HFFc6 (cell line): Measurements from ENCODE around the gene TP53BP1. TPM values are rescaled to one million over a fixed set of nuclear protein-coding genes. Genes with fewer than 3 reads are reported as not detected.
"Not testable (repeated sequence)": the region's sequence is repeated elsewhere in the genome, so short reads cannot be mapped to it uniquely, and the experiment has no call there.

Source experiments
- DNase-seq: peaks from one replicate; pipeline ENCODE4 v3.0.0-alpha.2; 2018
- H3K27ac Mint-ChIP-seq: 2 replicates; pipeline ENCODE4 v1.8.0; 2020; ENCODE audit warnings: mild to moderate bottlenecking, mixed read lengths
- H3K27me3 Mint-ChIP-seq: 2 replicates; pipeline ENCODE4 v1.8.0; 2021; ENCODE audit warnings: mild to moderate bottlenecking, moderate library complexity, mixed read lengths; ENCODE audit not compliant: insufficient read depth
- H3K36me3 Mint-ChIP-seq: 2 replicates; pipeline ENCODE4 v1.8.0; 2021; ENCODE audit warnings: low read depth, mixed read lengths
- H3K4me1 Mint-ChIP-seq: 2 replicates; pipeline ENCODE4 v1.8.0; 2020; ENCODE audit warnings: low read depth, mixed read lengths
- H3K4me3 Mint-ChIP-seq: 2 replicates; pipeline ENCODE4 v1.8.0; 2020; ENCODE audit warnings: mild to moderate bottlenecking, moderate library complexity, mixed read lengths
- H3K9me3 Mint-ChIP-seq: 2 replicates; pipeline ENCODE4 v1.8.0; 2020; ENCODE audit warnings: mild to moderate bottlenecking, mixed read lengths
- long read RNA-seq: library from polyadenylated mRNA; unstranded; transcript quantifications from one replicate; pipeline ENCODE4 v2.0.0, GENCODE V29; 2019
- total RNA-seq, 6 experiments: library from RNA; stranded (reverse); fragmentation: NEBNext Ultra II Directional; extraction: Animal tissue kit (Norgen Biotek cat#: 25700); gene quantifications; 2 replicates in 1 of 6; 3 replicates in 5 of 6; pipeline ENCODE4 v1.2.3, GENCODE V29; 2021
- TF ChIP-seq, protein P1 (sequence below): fragments of 200-600 bp; sonication (generic); IDR thresholded peaks from 2 replicates; pipeline ENCODE4 v1.5.0; 2021; ENCODE audit warnings: antibody characterized with exemption, mild to moderate bottlenecking

TP53BP1 gene
- 10 to 100 TPM; 44.7 to 49.5 (median 46.4) TPM for total RNA-seq
- long read RNA-seq, full-length matches to known transcripts, result 2 of 28 reads
- long read RNA-seq, partial matches to known transcripts, result 16 of 28 reads
- long read RNA-seq, other reads (novel, unspliced or antisense), result 10 of 28 reads

DNA sequence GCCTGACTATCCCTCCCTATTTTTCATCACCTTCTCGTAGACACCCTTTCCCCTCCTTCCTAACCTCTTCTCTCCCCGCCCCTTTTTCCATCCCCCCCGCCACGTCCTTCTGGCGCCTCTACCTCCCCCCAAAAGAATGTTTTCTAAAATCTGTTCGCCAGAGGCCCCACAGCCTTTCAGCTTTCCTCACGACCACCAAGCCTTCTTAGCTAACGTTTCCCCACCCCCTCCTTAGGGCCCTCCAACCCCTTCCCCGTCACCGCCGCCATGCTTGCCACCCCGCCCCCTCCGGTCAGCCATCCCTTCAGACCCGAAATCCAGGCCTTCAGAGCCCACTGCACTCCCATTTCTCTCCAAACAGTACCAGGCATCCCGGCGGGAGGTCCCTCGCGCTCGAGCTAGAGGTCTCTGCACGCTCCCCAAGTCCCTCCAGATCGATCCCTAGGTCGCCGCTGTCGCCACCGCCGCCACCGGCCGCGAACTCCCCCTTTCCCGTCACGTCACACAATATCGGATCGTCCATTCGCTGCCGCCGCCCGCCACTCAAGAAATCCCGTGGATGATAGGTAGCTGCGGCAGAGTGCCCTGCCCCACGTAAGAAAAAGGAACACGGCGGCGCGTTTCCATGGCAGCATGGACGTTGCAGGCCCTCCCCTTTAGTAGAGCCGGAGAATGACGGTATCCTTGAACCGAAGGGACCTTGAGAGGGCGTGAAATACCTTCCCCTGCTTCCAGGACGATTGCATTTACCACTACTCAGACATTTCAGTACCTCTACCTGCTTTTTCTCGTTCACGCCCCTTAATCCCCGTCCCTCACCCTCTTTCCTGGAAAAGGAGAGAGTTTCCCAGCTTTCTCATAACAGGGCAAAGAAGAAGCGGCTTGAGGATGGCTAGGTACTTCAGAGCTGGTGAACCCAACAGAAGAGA, at the start of gene TP53BP1:
Gene TP53BP1 (minus strand): TSS at position 484 of the 929 bp plus-strand sequence. CDS start 113 bp downstream, at position 371.
- DNase-seq, result peak; percentile 92
- peaks cover 27% of the 10 kb centered on the region for H3K4me1 Mint-ChIP-seq
- peaks cover 15% of the 10 kb centered on the region for H3K36me3 Mint-ChIP-seq
- H3K4me3 Mint-ChIP-seq, result peak within 1 kb of the TSS; percentile 94
- H3K9me3 Mint-ChIP-seq, result no peaks in the 10 kb centered on the region
- TF ChIP-seq, protein P1, sequence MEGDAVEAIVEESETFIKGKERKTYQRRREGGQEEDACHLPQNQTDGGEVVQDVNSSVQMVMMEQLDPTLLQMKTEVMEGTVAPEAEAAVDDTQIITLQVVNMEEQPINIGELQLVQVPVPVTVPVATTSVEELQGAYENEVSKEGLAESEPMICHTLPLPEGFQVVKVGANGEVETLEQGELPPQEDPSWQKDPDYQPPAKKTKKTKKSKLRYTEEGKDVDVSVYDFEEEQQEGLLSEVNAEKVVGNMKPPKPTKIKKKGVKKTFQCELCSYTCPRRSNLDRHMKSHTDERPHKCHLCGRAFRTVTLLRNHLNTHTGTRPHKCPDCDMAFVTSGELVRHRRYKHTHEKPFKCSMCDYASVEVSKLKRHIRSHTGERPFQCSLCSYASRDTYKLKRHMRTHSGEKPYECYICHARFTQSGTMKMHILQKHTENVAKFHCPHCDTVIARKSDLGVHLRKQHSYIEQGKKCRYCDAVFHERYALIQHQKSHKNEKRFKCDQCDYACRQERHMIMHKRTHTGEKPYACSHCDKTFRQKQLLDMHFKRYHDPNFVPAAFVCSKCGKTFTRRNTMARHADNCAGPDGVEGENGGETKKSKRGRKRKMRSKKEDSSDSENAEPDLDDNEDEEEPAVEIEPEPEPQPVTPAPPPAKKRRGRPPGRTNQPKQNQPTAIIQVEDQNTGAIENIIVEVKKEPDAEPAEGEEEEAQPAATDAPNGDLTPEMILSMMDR, result no peak
- peak within 1 kb of the TSS; percentile 94 for H3K27ac Mint-ChIP-seq
- no peaks in the 10 kb centered on the region; the same call in 1 of the 2 replicates for H3K27me3 Mint-ChIP-seq

DNA sequence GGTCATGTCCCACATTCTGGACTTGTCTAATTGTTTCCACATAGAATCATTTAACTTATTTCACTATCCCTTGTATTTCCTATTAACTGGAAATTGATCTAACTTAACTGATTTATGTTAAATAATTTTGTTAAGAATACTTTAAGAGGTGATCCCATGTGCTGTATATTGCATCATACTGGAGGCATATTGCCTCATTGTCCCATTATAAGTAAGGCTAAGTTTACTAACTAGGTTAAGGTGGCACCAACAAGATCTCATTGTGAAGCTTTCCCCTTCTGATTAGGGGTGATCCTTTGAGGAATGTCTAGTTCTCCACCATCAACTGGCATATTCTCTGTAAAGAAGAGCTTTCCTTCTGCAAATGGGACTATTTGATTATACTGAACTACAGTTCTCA, 48.8 kb upstream of the TP53BP1 start:
- H3K9me3 Mint-ChIP-seq, result no peaks in the 10 kb centered on the region
- no peak overlapping the region for H3K27ac Mint-ChIP-seq
- no peak for DNase-seq
- TF ChIP-seq, protein P1, result no peak
- peaks cover 4% of the 10 kb centered on the region; the same call in 1 of the 2 replicates for H3K4me1 Mint-ChIP-seq
- no peaks in the 10 kb centered on the region for H3K27me3 Mint-ChIP-seq
- no peaks in the 10 kb centered on the region for H3K36me3 Mint-ChIP-seq
- H3K4me3 Mint-ChIP-seq, result no peak overlapping the region

GRCh38 chr15:43538091-43538490, 45.1 kb upstream of the TP53BP1 start:
- TF ChIP-seq, protein P1, result no peak
- Mint-ChIP-seq H3K27me3 (no peaks in the 10 kb centered on the region), H3K36me3 (peaks cover 6% of the 10 kb centered on the region), H3K9me3 (no peaks in the 10 kb centered on the region), H3K4me3 (no peak overlapping the region), H3K4me1 (peaks cover 6% of the 10 kb centered on the region), H3K27ac (no peak overlapping the region)
- no peak for DNase-seq

GRCh38 chr15:43534897-43535296, 41.9 kb upstream of the TP53BP1 start:
- H3K4me3 Mint-ChIP-seq, result no peak overlapping the region
- peaks cover 14% of the 10 kb centered on the region for H3K36me3 Mint-ChIP-seq
- H3K9me3 Mint-ChIP-seq, result no peaks in the 10 kb centered on the region
- DNase-seq, result no peak
- TF ChIP-seq, protein P1, result no peak
- H3K27me3 Mint-ChIP-seq, result peaks cover 2% of the 10 kb centered on the region
- no peak overlapping the region for H3K27ac Mint-ChIP-seq
- peaks cover 30% of the 10 kb centered on the region for H3K4me1 Mint-ChIP-seq

GRCh38 chr15:43532826-43533225, 39.9 kb upstream of the TP53BP1 start:
- H3K4me1 Mint-ChIP-seq, result peaks cover 41% of the 10 kb centered on the region
- H3K9me3 Mint-ChIP-seq, H3K4me3 Mint-ChIP-seq, H3K27me3 Mint-ChIP-seq, H3K27ac Mint-ChIP-seq: not testable (repeated sequence)
- DNase-seq, result peak; percentile 37
- H3K36me3 Mint-ChIP-seq, result peaks cover 25% of the 10 kb centered on the region
